T-helper 2 cell (primary cell): ENCODE results near the gene FAM83E.
"Not testable (repeated sequence)": the region's sequence is repeated elsewhere in the genome, so short reads cannot be mapped to it uniquely, and the experiment has no call there.

Experiments used
- DNase-seq, 5 experiments: peaks; one replicate each; pipeline versions ENCODE4 v3.0.0 to v3.0.0-alpha.2; 2012 to 2022

Gene FAM83E

GRCh38 chr19:48611872-48612271, 3.0 kb downstream of the FAM83E start:
- no peak for DNase-seq

GRCh38 chr19:48609571-48610108, 5.2 kb downstream of the FAM83E start:
- no peak for DNase-seq

- DNase-seq = peak in 3 of 5 experiments; percentile 18 to 80 (median 33)
Measured at GRCh38 chr19:48608798-48609263, 6.0 kb downstream of the FAM83E start.

- no peak for DNase-seq
Measured at GRCh38 chr19:48607359-48607755, 7.5 kb downstream of the FAM83E start.

GRCh38 chr19:48606463-48607358, 8.2 kb downstream of the FAM83E start, which contains the start of gene SPACA4:
Gene SPACA4 (plus strand): TSS chr19:48606742. CDS start chr19:48606979, 237 bp downstream.
- DNase-seq = no peak

GRCh38 chr19:48603850-48604249, 11.0 kb downstream of the FAM83E start:
- no peak for DNase-seq

GRCh38 chr19:48603449-48603848, 11.4 kb downstream of the FAM83E start:
- DNase-seq = no peak

- DNase-seq = no peak
Measured at GRCh38 chr19:48603001-48603400, 11.9 kb downstream of the FAM83E start.

- no peak for DNase-seq
Measured at GRCh38 chr19:48600679-48601417, 14.0 kb downstream of the FAM83E start.

- DNase-seq = no peak
Measured at GRCh38 chr19:48598996-48599700, 15.7 kb downstream of the FAM83E start.

GRCh38 chr19:48596679-48597465, 18.0 kb downstream of the FAM83E start:
- DNase-seq = peak in 3 of 5 experiments; percentile 37 to 92 (median 37)

- no peak for DNase-seq
Measured at GRCh38 chr19:48596237-48596636, 18.6 kb downstream of the FAM83E start.

GRCh38 chr19:48595833-48596232, 19.0 kb downstream of the FAM83E start:
- DNase-seq = no peak

- DNase-seq = no peak
Measured at GRCh38 chr19:48595171-48595570, 19.7 kb downstream of the FAM83E start.

- DNase-seq = no peak
Measured at GRCh38 chr19:48591021-48591420, 23.9 kb downstream of the FAM83E start.

GRCh38 chr19:48588670-48589401, 26.0 kb downstream of the FAM83E start:
- peak; percentile 62 to 82 (median 81) for DNase-seq

- DNase-seq = no peak
Measured at GRCh38 chr19:48587387-48587786, 27.5 kb downstream of the FAM83E start.

GRCh38 chr19:48582168-48582567, 32.7 kb downstream of the FAM83E start:
- DNase-seq = no peak

GRCh38 chr19:48578891-48579290, 36.0 kb downstream of the FAM83E start:
- no peak for DNase-seq

- DNase-seq = not testable (repeated sequence)
Measured at GRCh38 chr19:48577908-48578307, 37.0 kb downstream of the FAM83E start.
